Raji (cell line): ENCODE results near the gene MRPL10.

Experiments
- POLR2A ChIP-seq: IDR thresholded peaks from 2 replicates; pipeline ENCODE4 v1.6.1; 2011; ENCODE audit warnings: low read depth, low read length, control low read depth; ENCODE audit not compliant: insufficient read depth

The MRPL10 gene

DNA sequence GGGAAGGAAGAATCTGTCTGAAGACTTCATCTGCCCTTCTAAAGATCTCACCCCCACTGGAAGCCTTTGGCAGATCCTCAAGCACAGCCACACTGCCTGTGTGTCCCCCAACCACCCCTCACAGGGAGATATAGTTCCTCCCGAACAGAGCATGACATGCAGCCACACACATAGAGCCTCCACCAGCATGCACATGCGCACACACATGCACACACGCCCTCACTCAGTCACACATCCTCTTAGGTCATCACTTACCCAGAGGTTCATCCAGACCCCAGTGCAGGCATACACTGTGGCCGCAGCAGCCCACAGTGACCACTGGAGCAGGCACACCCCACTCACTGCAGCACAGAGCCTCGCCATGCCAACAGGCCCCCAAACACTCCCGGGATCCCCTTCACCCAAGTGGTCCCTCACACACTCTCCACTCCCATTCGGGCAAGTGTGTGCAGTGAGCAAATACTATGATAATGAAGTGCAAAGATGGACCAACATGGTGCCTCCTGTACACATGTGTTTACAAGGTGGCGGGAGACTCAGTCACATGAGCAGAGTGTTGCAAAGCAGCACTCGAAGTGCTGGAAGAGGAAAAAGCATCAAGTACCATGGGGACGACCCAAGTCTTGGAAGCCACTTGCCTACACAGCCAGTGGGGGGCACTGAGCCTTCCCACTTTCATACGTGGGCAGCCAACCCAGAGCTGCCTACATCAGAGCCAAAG lies 36.6 kb upstream of the MRPL10 start:
- TF ChIP-seq POLR2A = no peak

DNA sequence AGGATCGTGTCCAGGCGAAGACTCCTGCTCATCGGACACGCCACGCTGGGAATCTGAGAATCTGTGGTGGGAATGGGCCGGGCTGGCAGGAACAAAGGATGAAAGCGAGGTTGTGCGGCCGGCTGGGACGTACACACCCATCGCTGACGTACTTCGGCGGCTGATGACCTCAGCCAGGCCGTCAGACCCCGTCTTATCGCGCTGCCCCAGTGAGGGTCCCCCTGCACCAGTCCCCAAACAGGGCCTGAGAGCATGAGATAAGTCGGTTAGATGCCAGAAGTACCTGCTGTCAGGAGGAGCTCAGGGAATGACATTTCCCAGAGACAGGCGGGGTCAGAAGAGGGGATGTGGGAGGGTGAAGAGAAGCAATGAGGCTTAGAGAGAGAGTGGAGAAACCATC lies 35.6 kb upstream of the MRPL10 start:
- no peak for TF ChIP-seq POLR2A

DNA sequence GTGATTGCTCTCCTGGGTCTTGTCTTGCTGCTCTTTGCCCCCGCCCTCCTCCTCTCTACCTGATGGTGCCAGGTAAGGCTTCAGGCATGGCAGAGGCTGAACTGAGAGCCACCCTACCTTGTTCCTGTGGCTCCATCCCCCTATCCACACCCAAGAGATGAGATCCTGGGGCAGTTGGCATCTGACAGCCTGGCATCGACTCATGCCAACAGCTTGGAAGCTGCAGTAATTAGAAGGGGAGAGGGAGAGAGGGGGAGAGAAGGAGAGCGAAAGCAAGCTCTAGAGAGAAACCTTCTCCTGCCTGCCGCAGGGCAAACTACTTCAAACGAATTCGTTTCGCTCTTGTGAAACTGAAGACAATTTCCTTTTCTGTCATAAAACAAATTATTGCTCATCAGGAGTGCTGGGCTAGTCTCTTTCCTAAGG lies 33.5 kb upstream of the MRPL10 start:
- no peak for TF ChIP-seq POLR2A

DNA sequence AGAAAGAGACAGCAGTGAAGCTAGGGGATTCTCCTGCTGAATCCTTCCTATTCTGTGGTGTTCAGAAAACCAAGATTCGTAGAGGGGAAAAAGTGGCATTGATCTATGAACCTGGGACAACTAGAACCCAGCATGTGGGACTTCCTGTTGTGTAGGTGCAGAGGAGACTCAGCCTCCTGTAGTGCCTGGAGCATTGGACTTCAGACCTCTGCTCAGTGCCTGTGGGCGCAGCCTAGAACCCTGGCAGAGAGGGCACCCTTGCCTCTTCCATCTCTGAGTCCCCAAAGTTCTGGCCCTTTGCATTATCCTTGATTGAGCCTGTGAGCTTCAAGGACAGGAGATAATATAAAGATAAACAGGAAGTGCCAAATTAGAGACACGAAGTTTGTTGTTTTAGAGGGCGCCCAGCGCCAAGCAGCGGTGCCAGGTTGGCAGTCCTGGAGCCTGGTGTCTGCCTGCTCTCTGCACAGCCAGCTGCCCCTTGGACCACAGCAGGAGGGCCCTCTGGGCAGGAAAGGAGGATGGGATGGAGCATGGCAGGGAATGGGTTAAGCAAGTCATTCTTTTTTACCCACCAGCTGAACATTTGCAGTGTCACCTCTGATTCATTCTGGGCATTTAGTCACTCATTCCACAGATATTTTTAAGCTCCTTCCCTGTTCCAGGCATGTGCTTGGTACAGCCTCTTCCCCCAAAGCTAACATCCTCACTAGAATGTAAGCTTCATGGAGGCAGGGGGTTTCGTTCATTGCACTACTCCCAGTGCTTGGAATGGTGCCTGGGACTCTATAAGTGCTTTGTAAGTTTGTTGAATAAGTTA lies 31.5 kb upstream of the MRPL10 start:
- TF ChIP-seq POLR2A = no peak

DNA sequence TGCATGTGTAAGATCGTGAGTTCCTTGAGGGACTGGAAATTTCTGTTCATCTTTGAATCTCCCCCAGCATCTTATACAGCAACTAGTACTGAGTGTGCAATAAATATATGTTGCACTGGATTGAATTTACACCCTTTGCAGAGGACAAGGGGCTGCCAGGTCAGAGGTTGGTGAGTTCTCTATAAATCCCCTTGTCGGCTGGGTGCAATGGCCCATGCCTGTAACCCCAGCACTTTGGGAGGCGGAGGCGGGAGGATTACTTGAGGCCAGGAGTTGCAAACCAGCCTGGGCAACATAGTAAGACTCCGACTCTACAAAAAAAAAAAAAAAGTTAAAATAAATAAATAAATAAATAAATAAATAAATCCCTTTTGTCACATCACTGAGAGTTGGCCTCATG lies 29.0 kb upstream of the MRPL10 start:
- TF ChIP-seq POLR2A = no peak

DNA sequence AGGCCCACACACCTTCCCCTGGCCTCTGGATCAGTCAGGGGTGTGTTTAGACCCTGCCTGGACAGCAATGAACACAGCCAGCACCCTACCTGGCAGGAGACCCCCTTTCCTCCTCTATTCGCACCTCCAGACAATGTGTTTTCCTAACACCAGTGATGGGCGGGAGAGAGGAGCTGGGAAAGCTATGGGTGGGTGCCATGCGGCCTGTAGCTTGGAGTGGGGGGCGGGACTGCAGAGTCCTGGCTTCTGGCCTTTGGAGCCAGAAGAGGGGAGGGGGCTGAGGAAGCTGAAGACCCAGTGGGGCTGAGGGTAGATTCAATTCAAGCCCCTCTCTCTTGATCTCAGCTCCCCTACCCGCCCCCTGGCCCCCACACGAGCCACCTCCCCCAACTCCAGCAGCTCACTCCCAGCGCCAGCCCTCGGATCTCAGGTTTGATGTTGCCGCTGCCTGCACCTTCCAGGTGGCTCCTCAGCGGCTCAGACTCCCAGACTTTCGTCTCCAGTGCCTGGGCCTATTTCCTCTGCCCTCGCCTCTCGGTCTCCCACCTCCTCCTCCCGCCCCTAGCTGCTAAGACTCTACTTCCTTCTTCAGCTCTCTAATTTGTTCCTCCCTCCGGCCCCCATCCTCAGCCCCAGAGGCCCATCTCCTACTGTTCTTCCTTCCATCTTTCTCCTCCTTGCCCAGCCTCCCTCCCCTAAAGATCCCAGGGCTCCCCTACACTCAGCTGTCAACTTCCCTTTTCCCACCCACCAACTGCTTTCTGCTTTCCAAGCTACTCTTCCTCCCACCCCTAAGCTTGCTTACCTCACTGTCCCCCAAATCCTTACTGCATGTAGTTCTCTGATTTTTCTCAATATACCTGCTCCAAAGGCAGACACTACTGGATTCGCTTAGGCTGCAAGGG lies 26.5 kb upstream of the MRPL10 start:
- no peak for TF ChIP-seq POLR2A

DNA sequence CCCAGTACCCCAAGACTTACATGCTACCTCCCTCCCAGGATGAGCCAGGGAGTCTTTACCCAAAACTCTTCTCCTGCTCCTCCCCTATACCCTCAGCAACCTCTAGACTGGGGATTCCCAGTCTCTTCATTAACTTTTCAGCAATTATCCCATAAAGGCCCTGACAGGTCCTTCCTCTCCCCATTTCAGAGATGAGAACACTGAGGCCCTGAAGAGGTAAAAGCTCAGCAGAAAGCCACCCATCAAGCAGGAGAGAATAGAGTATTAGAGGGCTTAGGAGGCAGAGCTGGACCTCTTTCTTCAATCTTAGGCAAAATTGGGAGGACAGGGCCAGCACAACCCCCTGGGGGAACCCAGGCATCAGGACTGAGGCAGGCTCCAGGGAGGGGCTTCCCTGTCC lies 25.5 kb upstream of the MRPL10 start:
- TF ChIP-seq POLR2A = no peak

DNA sequence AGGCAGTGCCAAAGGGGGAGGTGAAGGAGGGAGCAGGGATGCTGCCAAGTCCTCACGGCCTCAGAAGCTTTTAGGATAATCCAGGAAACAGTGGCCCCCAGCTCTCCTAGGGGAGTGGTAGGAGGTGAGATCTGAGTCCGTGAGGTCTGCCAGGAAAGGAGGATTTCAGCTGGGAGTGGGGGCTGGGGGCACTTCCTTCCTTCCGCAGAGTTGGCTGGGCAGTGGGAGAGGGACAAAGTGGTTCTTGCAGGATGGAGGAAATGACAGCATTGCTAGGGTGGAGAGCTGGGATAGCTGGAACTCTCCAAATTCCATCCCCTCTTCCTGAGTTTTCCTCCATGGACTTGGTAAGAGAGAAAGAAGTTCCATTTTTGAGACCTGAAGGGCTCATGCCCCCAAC lies 24.4 kb upstream of the MRPL10 start:
- TF ChIP-seq POLR2A = no peak

DNA sequence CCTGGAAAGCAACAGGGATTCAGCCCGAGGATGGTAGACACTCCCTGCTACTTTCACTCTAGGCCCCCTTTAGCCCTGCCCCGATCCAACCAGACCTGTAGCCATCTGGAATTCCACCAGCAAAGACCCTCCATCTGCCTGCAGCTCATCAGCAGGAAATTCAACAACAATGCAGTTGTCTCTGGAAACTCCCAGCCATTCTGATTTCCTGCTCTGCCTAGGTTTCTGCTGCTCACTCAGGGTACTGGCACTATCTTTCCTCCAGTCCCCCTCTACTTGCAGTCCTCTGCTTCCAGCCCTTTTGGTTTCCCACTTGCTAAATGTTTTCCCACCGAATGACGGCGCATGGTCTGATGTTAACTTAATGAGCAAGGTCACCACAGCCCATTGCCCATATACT lies 22.3 kb upstream of the MRPL10 start:
- no peak for TF ChIP-seq POLR2A

DNA sequence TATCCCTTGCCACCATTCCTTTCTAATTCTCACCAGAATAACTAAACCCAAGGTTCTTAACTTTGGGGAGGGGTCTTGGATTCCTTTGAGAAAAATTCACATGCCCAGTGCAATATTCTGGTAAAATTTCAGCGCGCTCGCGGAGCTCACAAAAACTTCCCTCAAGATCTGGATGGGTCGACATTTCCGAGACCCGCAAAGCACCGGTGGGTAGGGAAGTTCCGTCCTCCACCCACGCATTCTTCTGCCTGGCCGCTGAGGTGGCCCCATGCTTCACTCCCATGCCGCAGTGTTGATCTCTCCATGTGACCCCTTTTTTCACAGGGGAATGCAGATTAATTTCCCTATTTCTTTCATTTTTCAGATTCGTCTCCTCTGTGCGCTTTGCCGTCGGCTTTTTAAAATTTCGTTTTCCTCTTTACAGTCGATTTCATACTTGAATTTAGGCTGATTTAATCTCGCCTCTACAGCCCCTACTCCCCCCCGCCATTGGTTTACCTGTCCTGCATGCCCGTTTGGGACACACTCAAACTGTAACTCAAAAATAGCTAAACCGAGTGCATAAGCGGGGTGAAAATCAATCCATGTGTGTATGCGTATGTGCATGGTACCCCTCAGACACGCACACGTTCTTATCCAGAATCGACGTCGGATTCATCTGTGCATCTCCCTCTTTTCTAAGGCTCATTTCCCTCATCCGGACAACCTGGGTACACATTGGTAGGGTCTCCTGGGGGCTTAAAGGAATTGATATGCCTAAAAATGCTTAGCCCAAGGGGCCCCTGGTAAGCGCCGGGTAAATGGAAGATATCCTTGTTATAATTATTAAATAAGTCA lies 21.0 kb upstream of the MRPL10 start:
- no peak for TF ChIP-seq POLR2A

DNA sequence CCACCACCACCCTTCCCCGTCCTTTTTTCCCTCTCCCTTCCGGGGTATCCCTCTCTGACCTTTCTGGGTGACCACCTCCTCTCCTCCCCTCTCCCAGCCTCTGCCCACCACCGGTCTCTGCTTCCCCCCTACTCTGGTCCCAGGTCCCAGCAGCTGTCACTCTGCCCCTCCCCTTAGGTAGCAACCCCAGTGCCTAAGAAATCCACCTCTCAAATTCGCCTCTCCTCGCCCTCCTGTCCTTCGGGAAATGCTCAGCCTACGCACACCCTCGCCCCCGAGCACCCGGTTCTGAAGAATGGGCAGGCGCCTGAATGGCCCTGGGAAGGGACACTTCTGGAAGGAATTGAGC lies 20.4 kb upstream of the MRPL10 start:
- no peak for TF ChIP-seq POLR2A

DNA sequence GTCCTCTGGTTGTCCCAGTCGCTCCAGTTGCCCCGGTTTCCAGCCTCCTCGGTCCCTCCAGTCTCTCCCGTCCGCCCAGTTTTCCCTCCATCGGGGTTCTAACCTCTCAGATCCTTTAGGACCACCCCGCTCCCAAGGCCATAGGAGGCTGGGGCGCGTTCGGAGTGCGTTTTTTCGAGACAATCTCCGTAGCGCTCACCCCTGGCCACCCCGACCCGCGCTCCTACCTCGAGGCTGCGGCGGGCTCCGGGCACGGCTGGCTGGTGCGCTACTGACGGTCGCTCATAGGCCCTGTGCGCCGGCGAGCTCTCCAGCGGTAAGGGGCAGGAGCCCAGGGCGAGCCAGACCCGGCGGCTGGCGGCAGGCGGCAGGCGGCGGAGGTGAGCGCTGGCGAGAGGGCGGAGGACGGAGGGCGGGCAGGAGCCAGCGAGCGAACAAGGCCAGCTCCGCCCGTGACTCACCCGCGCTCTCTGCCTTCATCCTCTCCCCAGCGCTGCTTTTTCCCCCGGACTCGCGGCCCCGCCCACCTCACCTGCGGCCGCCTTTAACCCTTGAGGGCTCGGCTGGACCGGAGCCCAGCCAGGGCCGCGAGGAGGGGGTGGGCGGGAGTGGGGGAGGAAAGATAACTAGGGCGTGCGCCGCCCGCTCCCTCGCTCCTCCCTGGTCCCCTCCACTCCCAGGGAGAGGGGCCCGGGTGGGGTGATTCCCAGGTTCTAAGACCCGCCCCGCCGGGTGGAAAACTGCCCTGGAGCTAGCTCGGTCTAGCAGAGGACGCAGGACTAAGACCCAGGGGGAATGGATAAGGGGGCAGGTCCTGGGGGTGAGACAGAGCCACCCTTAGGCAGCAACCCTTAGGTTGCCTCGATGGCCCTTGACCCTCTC lies 19.6 kb upstream of the MRPL10 start, which contains the start of gene SP6:
Gene SP6 (minus strand): TSS at position 472 of the 882 bp plus-strand sequence. CDS start 2,734 bp downstream, outside the sequence.
- no peak for TF ChIP-seq POLR2A

DNA sequence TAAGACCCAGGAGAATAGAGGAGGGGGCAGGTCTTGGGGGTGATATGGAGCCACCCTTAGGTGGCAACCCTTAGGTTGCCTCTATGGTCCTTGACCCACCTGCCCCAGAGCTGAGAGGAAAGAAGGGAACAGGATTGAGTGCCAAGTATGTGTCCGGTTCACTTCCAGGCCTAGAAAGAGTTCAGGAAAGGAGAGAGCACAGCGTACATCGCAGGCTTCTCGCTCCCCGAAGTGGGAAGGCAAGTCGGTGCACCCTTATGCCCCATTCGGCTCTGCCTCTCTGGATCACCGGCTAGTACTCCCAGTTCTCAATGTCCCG lies 19.0 kb upstream of the MRPL10 start:
- TF ChIP-seq POLR2A = no peak

DNA sequence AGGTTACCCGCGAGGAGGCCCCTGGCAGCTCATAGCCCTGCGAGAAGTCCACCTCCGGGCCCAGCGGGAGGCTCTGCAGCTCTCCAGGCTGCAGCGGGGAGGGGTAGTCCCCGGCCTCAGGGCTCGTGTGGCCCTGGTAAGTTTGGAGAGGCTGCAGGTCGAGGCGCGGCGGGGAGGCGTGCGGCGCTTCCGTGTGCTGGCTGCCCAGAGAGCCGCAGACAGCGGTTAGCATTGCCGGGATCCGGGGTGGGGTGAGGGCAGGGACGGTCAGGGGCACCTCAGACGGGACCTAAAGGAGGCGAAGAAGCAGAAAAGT lies 16.8 kb upstream of the MRPL10 start:
- TF ChIP-seq POLR2A = no peak
